ENCODE measurements around the gene KRTAP4-16. TPM values are rescaled to one million over a fixed set of nuclear protein-coding genes. Genes with fewer than 3 reads are reported as not detected.
"Not testable (repeated sequence)": the region's sequence is repeated elsewhere in the genome, so short reads cannot be mapped to it uniquely, and the experiment has no call there.

KRTAP4-16 gene
- total RNA-seq, 4 donors from 2014 or later = not detected

- intact Hi-C loops (cut with DNase I; ENCODE audit: low total_unique reads) (no loop called here), in situ Hi-C loops (cut with MboI; ENCODE audit: low sequenced_read_pairs in 4 of 4) (loop anchor here in 1 of 4 donors (25.0 kb wide), 1 partner anchor 105 kb away; the partner anchor contains the start of gene KRT39)
- Histone ChIP-seq H3K9me3 (no peaks in the 10 kb centered on the region), H3K27ac (no peak overlapping the region), H3K4me3 (no peak overlapping the region), H3K27me3 (peaks cover 0 to 4% (median 0%) of the 10 kb centered on the region in 3 donors), H3K36me3 (no peaks in the 10 kb centered on the region), H3K4me1 (no peaks in the 10 kb centered on the region)
- no peak for TF ChIP-seq CTCF (IDR thresholded peaks at IDR 0.05 in 4 of 5, conservative IDR thresholded peaks at IDR 0.05 in 1 of 5)
- no peak for TF ChIP-seq POLR2A (IDR thresholded peaks at IDR 0.05)
- DNase-seq (no peak), ATAC-seq (no peak)
Measured at GRCh38 chr17:41067281-41067680, 34.7 kb downstream of the KRTAP4-16 start.

- no peak within 1 kb of the TSS for H3K4me3 ChIP-seq
- no peaks in the 10 kb centered on the region for H3K4me1 ChIP-seq
- in situ Hi-C loops (cut with MboI; ENCODE audit: low sequenced_read_pairs in 4 of 4) (loop anchor here in 1 of 4 donors (25.0 kb wide), 1 partner anchor 104 kb away; the partner anchor contains the start of gene KRT39), intact Hi-C loops (cut with DNase I; ENCODE audit: low total_unique reads) (no loop called here)
- H3K27me3 ChIP-seq = peaks cover 0 to 4% (median 0%) of the 10 kb centered on the region in 3 donors
- no peak within 1 kb of the TSS for H3K27ac ChIP-seq
- DNase-seq (no peak), ATAC-seq (no peak)
- no peaks in the 10 kb centered on the region for H3K9me3 ChIP-seq
- no peak for TF ChIP-seq CTCF (IDR thresholded peaks at IDR 0.05 in 4 of 5, conservative IDR thresholded peaks at IDR 0.05 in 1 of 5)
- TF ChIP-seq POLR2A (IDR thresholded peaks at IDR 0.05) = no peak
- no peaks in the 10 kb centered on the region for H3K36me3 ChIP-seq
Measured at GRCh38 chr17:41065829-41066624, 36.0 kb downstream of the KRTAP4-16 start, which contains the start of gene KRTAP2-4. Gene KRTAP2-4 (minus strand): TSS chr17:41065879. CDS start chr17:41065845, 34 bp downstream.

- H3K4me1 ChIP-seq; H3K27me3 ChIP-seq; H3K9me3 ChIP-seq; H3K4me3 ChIP-seq; H3K36me3 ChIP-seq; intact Hi-C loops (cut with DNase I; ENCODE audit: low total_unique reads); DNase-seq; ATAC-seq; H3K27ac ChIP-seq: not testable (repeated sequence)
- in situ Hi-C loops (cut with MboI; ENCODE audit: low sequenced_read_pairs in 4 of 4) = loop anchor here in 1 of 4 donors (25.0 kb wide), 1 partner anchor 103 kb away; the partner anchor contains the start of gene KRT39
Measured at GRCh38 chr17:41065016-41065689, 36.9 kb downstream of the KRTAP4-16 start.

- H3K9me3 ChIP-seq = no peaks in the 10 kb centered on the region
- no peak overlapping the region for H3K27ac ChIP-seq
- in situ Hi-C loops (cut with MboI; ENCODE audit: low sequenced_read_pairs in 4 of 4) (loop anchor here in 1 of 4 donors (25.0 kb wide), 1 partner anchor 102 kb away; the partner anchor contains the start of gene KRT39), intact Hi-C loops (cut with DNase I; ENCODE audit: low total_unique reads) (no loop called here)
- H3K27me3 ChIP-seq = peaks cover 0 to 6% (median 0%) of the 10 kb centered on the region in 3 donors
- H3K36me3 ChIP-seq = no peaks in the 10 kb centered on the region
- no peaks in the 10 kb centered on the region for H3K4me1 ChIP-seq
- no peak overlapping the region for H3K4me3 ChIP-seq
- DNase-seq (no peak), ATAC-seq (no peak)
- TF ChIP-seq POLR2A (IDR thresholded peaks at IDR 0.05) = no peak
- no peak for TF ChIP-seq CTCF (IDR thresholded peaks at IDR 0.05 in 4 of 5, conservative IDR thresholded peaks at IDR 0.05 in 1 of 5)
Measured at GRCh38 chr17:41064301-41064700, 37.7 kb downstream of the KRTAP4-16 start.

- in situ Hi-C loops (cut with MboI; ENCODE audit: low sequenced_read_pairs in 4 of 4) (loop anchor here in 1 of 4 donors (25.0 kb wide), 1 partner anchor 101 kb away; the partner anchor contains the start of gene KRT39), intact Hi-C loops (cut with DNase I; ENCODE audit: low total_unique reads) (no loop called here)
- H3K4me3 ChIP-seq = no peak overlapping the region
- no peaks in the 10 kb centered on the region for H3K36me3 ChIP-seq
- H3K27ac ChIP-seq = no peak overlapping the region
- ATAC-seq = no peak
- no peaks in the 10 kb centered on the region for H3K4me1 ChIP-seq
- H3K27me3 ChIP-seq = peaks cover 0 to 14% (median 0%) of the 10 kb centered on the region in 3 donors
- DNase-seq = no peak
- no peaks in the 10 kb centered on the region for H3K9me3 ChIP-seq
- TF ChIP-seq CTCF (IDR thresholded peaks at IDR 0.05 in 4 of 5, conservative IDR thresholded peaks at IDR 0.05 in 1 of 5) = no peak
- no peak for TF ChIP-seq POLR2A (IDR thresholded peaks at IDR 0.05)
Measured at GRCh38 chr17:41063449-41063848, 38.6 kb downstream of the KRTAP4-16 start.
